HUES48 (cell line): ENCODE results near the gene SLIT1.

Experiments used
- H3K27ac ChIP-seq: one replicate; pipeline ENCODE4 v1.7.0; 2013; ENCODE audit warnings: low read depth, low read length, inconsistent platforms
- H3K27me3 ChIP-seq: 2 replicates; pipeline ENCODE4 v1.6.1; 2013; ENCODE audit warnings: mild to moderate bottlenecking, low read length; ENCODE audit not compliant: control insufficient read depth, insufficient read depth
- H3K36me3 ChIP-seq: 2 replicates; pipeline ENCODE4 v1.6.1; 2013; ENCODE audit warnings: low read length; ENCODE audit not compliant: control insufficient read depth, insufficient read depth
- H3K4me1 ChIP-seq: 2 replicates; pipeline ENCODE4 v1.6.1; 2013; ENCODE audit warnings: mild to moderate bottlenecking, low read length; ENCODE audit not compliant: control insufficient read depth, insufficient read depth
- H3K4me3 ChIP-seq: 2 replicates; pipeline ENCODE4 v1.5.1; 2013; ENCODE audit warnings: mild to moderate bottlenecking, low read depth, low read length
- H3K9ac ChIP-seq: 2 replicates; pipeline ENCODE4 v1.6.1; 2013; ENCODE audit warnings: mild to moderate bottlenecking, low read depth, low read length, moderate library complexity
- H3K9me3 ChIP-seq: 2 replicates; pipeline ENCODE4 v1.6.1; 2013; ENCODE audit warnings: low read length; ENCODE audit not compliant: control insufficient read depth, insufficient read depth

Gene SLIT1

GRCh38 chr10:97062046-97062445, 123.7 kb downstream of the SLIT1 start:
- H3K27ac ChIP-seq, result no peak overlapping the region
- H3K27me3 ChIP-seq, result no peaks in the 10 kb centered on the region
- H3K4me3 ChIP-seq, result no peak overlapping the region
- no peaks in the 10 kb centered on the region; the same call in 1 of the 2 replicates for H3K4me1 ChIP-seq
- no peak overlapping the region for H3K9ac ChIP-seq
- H3K36me3 ChIP-seq, result no peaks in the 10 kb centered on the region
- H3K9me3 ChIP-seq, result no peaks in the 10 kb centered on the region

- H3K36me3 ChIP-seq, result no peaks in the 10 kb centered on the region
- no peak overlapping the region for H3K27ac ChIP-seq
- no peaks in the 10 kb centered on the region for H3K9me3 ChIP-seq
- no peak overlapping the region for H3K4me3 ChIP-seq
- H3K9ac ChIP-seq, result no peak overlapping the region
- no peaks in the 10 kb centered on the region; the same call in 1 of the 2 replicates for H3K4me1 ChIP-seq
- no peaks in the 10 kb centered on the region for H3K27me3 ChIP-seq
Observed at GRCh38 chr10:97061423-97061822, 124.3 kb downstream of the SLIT1 start.

GRCh38 chr10:97060441-97061084, 125.2 kb downstream of the SLIT1 start:
- no peaks in the 10 kb centered on the region for H3K27me3 ChIP-seq
- H3K36me3 ChIP-seq, result no peaks in the 10 kb centered on the region
- no peaks in the 10 kb centered on the region for H3K9me3 ChIP-seq
- H3K27ac ChIP-seq, result no peak overlapping the region
- no peaks in the 10 kb centered on the region for H3K4me1 ChIP-seq
- no peak overlapping the region for H3K9ac ChIP-seq
- no peak overlapping the region for H3K4me3 ChIP-seq

- Histone ChIP-seq H3K9me3 (no peaks in the 10 kb centered on the region), H3K27ac (no peak overlapping the region), H3K4me1 (no peaks in the 10 kb centered on the region), H3K9ac (no peak overlapping the region), H3K36me3 (no peaks in the 10 kb centered on the region), H3K4me3 (no peak overlapping the region), H3K27me3 (no peaks in the 10 kb centered on the region)
Observed at GRCh38 chr10:97059872-97060205, 125.9 kb downstream of the SLIT1 start.

- Histone ChIP-seq H3K27ac (no peak overlapping the region), H3K9me3 (no peaks in the 10 kb centered on the region), H3K4me1 (no peaks in the 10 kb centered on the region), H3K9ac (no peak overlapping the region), H3K27me3 (no peaks in the 10 kb centered on the region), H3K4me3 (no peak overlapping the region), H3K36me3 (no peaks in the 10 kb centered on the region)
Observed at GRCh38 chr10:97059006-97059871, 126.5 kb downstream of the SLIT1 start.

- Histone ChIP-seq H3K27ac (no peak overlapping the region), H3K9ac (no peak overlapping the region), H3K4me3 (no peak overlapping the region), H3K36me3 (no peaks in the 10 kb centered on the region), H3K4me1 (no peaks in the 10 kb centered on the region), H3K27me3 (no peaks in the 10 kb centered on the region), H3K9me3 (no peaks in the 10 kb centered on the region)
Observed at GRCh38 chr10:97058521-97058920, 127.2 kb downstream of the SLIT1 start.

GRCh38 chr10:97057491-97058235, 128.1 kb downstream of the SLIT1 start:
- Histone ChIP-seq H3K9ac (no peak overlapping the region), H3K36me3 (no peaks in the 10 kb centered on the region)

GRCh38 chr10:97056003-97056630, 129.6 kb downstream of the SLIT1 start:
- no peak overlapping the region for H3K4me3 ChIP-seq
- no peaks in the 10 kb centered on the region for H3K27me3 ChIP-seq
- H3K36me3 ChIP-seq, result no peaks in the 10 kb centered on the region
- H3K9ac ChIP-seq, result no peak overlapping the region
- H3K27ac ChIP-seq, result no peak overlapping the region
- no peaks in the 10 kb centered on the region for H3K4me1 ChIP-seq
- no peaks in the 10 kb centered on the region for H3K9me3 ChIP-seq

More at GRCh38 chr10:97057491-97058235, 128.1 kb downstream of the SLIT1 start:
- Histone ChIP-seq H3K4me3 (no peak overlapping the region), H3K9me3 (no peaks in the 10 kb centered on the region), H3K4me1 (no peaks in the 10 kb centered on the region), H3K27ac (no peak overlapping the region), H3K27me3 (no peaks in the 10 kb centered on the region)

- H3K4me1 ChIP-seq, result no peaks in the 10 kb centered on the region
- no peak overlapping the region for H3K27ac ChIP-seq
- H3K9ac ChIP-seq, result no peak overlapping the region
- H3K9me3 ChIP-seq, result no peaks in the 10 kb centered on the region
- no peak overlapping the region for H3K4me3 ChIP-seq
- no peaks in the 10 kb centered on the region for H3K36me3 ChIP-seq
- no peaks in the 10 kb centered on the region for H3K27me3 ChIP-seq
Observed at GRCh38 chr10:97053276-97053675, 132.5 kb downstream of the SLIT1 start.

- H3K36me3 ChIP-seq, result no peaks in the 10 kb centered on the region
- H3K27ac ChIP-seq, result no peak overlapping the region
- no peak overlapping the region for H3K4me3 ChIP-seq
Observed at GRCh38 chr10:97050956-97051496, 134.7 kb downstream of the SLIT1 start.

More at GRCh38 chr10:97050956-97051496, 134.7 kb downstream of the SLIT1 start:
- no peaks in the 10 kb centered on the region for H3K4me1 ChIP-seq
- H3K9me3 ChIP-seq, result no peaks in the 10 kb centered on the region
- H3K9ac ChIP-seq, result no peak overlapping the region
- H3K27me3 ChIP-seq, result no peaks in the 10 kb centered on the region
